Coronary artery (tissue), 2 donors: ENCODE measurements around the gene RHNO1.

Experiments used
- DNase-seq: peaks from one replicate; pipeline ENCODE4 v3.0.0-alpha.2; 2017; ENCODE audit warnings: low spot score
- H3K27ac ChIP-seq, 2 donors: fragments of 200-600 bp; sonication (generic); one replicate each; pipeline ENCODE4 v1.5.1; 2016 to 2019
- H3K4me3 ChIP-seq: fragments of 200-600 bp; sonication (generic); 2 replicates; pipeline ENCODE4 v1.5.1; 2016; ENCODE audit warnings: mild to moderate bottlenecking, moderate library complexity
- TF ChIP-seq, protein P1 (sequence below): fragments of 200-600 bp; sonication (generic); IDR thresholded peaks from one replicate; pipeline ENCODE4 v1.5.1; 2019; ENCODE audit warnings: antibody characterized with exemption

Gene RHNO1

DNA sequence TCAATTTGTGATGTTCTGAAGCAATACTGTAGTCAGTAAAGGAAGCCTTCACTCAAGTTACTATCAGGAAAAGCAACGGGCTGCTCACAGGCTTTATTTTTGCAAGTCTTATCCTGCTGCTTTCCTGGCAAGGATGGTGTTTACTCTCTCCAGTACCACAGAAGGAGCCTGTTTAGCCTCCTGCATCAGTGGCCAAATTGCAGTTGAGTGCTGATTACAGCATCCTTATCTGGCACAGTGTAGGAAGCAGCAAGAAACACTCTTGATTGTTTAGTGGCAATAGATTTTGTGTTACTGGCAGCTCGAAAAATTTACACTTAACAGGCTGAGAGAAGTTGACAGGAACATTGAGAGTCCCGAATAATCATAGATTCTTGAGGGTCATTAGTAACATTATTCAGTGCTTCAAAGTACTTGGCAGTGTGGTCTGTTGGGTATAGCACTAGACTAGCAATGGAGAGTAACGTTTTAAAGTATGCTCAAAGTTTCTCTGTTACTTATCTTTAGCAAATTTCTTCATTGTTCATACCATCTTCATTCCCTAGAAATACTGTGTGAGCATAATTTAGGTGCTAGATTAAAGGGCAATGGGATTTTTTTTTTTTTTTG is 25.4 kb downstream of the RHNO1 start:
- Histone ChIP-seq H3K27ac (no peak overlapping the region), H3K4me3 (no peak overlapping the region)
- no peak for DNase-seq
- TF ChIP-seq, protein P1, sequence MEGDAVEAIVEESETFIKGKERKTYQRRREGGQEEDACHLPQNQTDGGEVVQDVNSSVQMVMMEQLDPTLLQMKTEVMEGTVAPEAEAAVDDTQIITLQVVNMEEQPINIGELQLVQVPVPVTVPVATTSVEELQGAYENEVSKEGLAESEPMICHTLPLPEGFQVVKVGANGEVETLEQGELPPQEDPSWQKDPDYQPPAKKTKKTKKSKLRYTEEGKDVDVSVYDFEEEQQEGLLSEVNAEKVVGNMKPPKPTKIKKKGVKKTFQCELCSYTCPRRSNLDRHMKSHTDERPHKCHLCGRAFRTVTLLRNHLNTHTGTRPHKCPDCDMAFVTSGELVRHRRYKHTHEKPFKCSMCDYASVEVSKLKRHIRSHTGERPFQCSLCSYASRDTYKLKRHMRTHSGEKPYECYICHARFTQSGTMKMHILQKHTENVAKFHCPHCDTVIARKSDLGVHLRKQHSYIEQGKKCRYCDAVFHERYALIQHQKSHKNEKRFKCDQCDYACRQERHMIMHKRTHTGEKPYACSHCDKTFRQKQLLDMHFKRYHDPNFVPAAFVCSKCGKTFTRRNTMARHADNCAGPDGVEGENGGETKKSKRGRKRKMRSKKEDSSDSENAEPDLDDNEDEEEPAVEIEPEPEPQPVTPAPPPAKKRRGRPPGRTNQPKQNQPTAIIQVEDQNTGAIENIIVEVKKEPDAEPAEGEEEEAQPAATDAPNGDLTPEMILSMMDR = no peak

DNA sequence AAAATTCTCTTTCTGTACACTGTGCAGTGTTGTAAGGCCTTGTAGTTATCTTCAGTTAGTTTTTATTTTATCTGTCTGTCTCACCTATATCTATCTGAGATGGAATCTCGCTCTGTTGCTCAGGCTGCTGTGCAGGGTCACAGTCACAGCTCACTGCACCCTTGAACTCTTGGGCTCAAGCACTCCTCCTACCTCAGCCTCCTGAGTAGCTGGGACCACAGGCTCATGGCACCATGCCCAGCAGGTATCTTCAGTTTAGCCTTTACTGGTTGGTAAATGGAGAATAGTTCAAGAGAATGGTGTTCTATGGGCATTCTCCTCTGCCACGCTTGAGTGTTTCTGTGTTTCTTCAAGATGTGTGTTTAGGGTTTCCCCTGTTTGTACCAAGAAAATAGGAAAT is 27.2 kb downstream of the RHNO1 start:
- DNase-seq = no peak
- H3K4me3 ChIP-seq = no peak overlapping the region
- TF ChIP-seq, protein P1 = no peak
- no peak overlapping the region for H3K27ac ChIP-seq

DNA sequence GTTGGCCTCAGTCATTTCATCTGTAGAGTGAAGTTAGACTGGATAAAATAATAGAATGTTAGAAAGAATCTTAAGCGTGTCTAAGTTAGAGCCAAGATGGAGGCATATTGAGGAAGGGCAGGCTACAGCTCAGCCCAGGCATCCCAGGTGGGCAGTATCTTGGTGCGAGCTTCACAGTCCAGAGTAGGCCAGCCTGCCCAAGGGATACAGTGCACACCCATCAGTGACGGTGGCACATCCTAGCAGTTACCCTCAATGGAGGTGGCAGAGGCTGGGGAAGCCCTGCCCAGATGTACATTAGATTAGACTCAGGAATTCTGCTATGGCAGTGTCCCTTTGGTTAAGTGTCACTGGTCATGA is 35.2 kb downstream of the RHNO1 start:
- TF ChIP-seq, protein P1 = no peak
- no peak for DNase-seq
- H3K27ac ChIP-seq = no peak overlapping the region

DNA sequence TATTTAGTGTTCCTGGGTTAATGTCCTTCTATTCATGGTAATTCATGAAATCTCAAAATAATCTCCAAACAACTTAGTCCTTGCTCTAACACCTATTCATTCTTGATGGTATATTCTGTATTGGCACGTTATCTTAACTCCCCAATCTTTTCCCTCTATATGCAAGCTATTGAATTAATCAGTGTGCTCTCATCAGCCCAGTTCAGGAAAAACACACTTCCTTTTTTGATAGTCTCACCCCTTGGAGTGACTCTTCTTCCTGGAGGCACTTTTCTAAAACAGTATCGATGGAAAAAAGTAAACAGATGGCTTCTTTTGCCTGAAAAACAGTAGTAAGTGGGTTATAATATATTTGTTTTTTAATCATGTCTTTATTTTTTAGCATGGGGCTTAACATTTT is 42.2 kb downstream of the RHNO1 start:
- TF ChIP-seq, protein P1 = no peak
- DNase-seq = no peak
- Histone ChIP-seq H3K27ac (no peak overlapping the region), H3K4me3 (no peak overlapping the region)

More for the DNA sequence above, 35.2 kb downstream of the RHNO1 start:
- H3K4me3 ChIP-seq = no peak overlapping the region

DNA sequence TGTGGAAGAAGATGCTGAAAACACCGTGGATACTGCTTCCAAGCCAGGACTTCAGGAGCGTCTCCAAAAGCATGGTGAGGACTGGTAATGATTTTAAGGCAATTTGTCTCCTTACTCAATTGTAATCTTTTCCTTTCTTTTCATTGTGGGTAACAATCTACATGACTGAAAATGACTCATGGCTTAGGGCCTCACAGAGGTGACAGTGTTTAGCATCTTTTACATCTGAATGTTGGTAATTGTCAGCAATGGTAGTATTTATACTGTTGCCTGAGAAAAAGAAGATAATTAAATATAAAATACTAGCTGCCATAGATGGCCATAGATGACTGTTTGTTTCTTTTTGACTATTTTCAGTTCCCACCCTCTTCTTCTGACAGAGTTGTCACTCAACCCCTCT is 45.3 kb downstream of the RHNO1 start:
- Histone ChIP-seq H3K4me3 (no peak overlapping the region), H3K27ac (no peak overlapping the region)
- no peak for DNase-seq
- TF ChIP-seq, protein P1 = no peak

DNA sequence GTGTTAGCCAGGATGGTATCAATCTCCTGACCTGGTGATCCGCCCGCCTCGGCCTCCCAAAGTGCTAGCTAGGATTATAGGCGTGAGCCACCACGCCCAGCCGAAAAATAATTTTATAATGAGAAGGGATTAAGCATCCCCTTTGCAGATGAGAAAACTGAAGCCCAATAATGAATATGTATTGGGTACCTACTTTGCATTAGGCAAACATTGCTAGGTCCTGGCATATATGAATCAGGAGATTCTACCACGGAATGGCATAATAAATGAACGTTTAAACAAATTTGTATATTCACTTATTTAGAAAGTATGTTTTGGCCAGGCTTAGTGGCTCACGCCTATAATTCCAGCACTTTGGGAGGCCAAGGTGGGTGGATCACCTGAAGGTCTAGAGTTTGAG is 46.0 kb downstream of the RHNO1 start:
- Histone ChIP-seq H3K4me3 (no peak overlapping the region), H3K27ac (no peak overlapping the region)
- no peak for DNase-seq
- TF ChIP-seq, protein P1 = no peak

DNA sequence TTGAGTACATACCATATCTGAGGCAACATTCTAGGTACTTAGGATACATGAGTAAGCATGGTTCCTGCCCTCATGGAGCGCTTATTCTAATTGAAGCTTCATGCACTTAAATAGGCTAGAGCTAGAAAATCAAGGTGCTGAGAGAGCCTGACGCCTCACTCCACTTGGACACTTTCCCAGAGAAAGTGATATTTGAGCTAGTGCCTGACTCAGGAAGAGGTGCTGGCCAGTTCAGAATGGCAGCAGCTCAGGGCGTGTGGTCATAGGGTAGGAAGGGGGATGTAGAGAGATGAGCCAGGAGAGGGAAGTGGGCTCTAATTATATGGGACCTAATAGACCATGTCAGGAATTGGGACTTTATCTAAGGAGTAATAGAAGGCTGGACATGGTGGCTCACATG is 47.0 kb downstream of the RHNO1 start:
- Histone ChIP-seq H3K27ac (no peak overlapping the region), H3K4me3 (no peak overlapping the region)
- DNase-seq = no peak
- TF ChIP-seq, protein P1 = no peak
